ENCODE results near the gene GFOD2.

Gene GFOD2

GRCh38 chr16:67628216-67628615 lies 90.9 kb downstream of the GFOD2 start:
- no peak for DNase-seq

Measured in activated CD4-positive, alpha-beta T cell treated with anti-CD3 and anti-CD28 coated beads, Interleukin-10, Interleukin-2, amounts not matched to agents 100 ng/mL and 50 ng/mL, durations not matched to agents 16 hours and 8 hours (primary cell).